WERI-Rb-1 (cell line): ENCODE measurements around the gene GNAZ.
"Not testable (repeated sequence)": the region's sequence is repeated elsewhere in the genome, so short reads cannot be mapped to it uniquely, and the experiment has no call there.

Source experiments
- DNase-seq: peaks from one replicate; pipeline ENCODE4 v3.0.0-alpha.2; 2020
- H3K27ac ChIP-seq: fragments of 250-450 bp; sonication (Bioruptor Pico); 2 replicates; pipeline ENCODE4 v1.5.1; 2020; ENCODE audit warnings: mild to moderate bottlenecking, moderate library complexity
- H3K27me3 ChIP-seq: fragments of 250-450 bp; sonication (Bioruptor Pico); 2 replicates; pipeline ENCODE4 v1.5.1; 2021; ENCODE audit warnings: mild to moderate bottlenecking, low read depth, moderate library complexity; ENCODE audit not compliant: insufficient read depth, severe bottlenecking
- H3K36me3 ChIP-seq: fragments of 250-450 bp; sonication (Bioruptor Pico); 2 replicates; pipeline ENCODE4 v1.5.1; 2020; ENCODE audit warnings: mild to moderate bottlenecking, moderate library complexity
- H3K4me3 ChIP-seq: 2 replicates; pipeline ENCODE4 v1.5.1; 2011; ENCODE audit warnings: low read depth, mild to moderate bottlenecking, control low read depth, low read length
- H3K9me3 ChIP-seq: fragments of 250-450 bp; sonication (Bioruptor Pico); 2 replicates; pipeline ENCODE4 v1.5.1; 2021; ENCODE audit warnings: mild to moderate bottlenecking, moderate library complexity; ENCODE audit not compliant: severe bottlenecking
- CTCF ChIP-seq: IDR thresholded peaks from 2 replicates; pipeline ENCODE4 v1.5.1; 2011; ENCODE audit warnings: low read depth, mild to moderate bottlenecking, control low read depth, inconsistent platforms, low read length

The GNAZ gene

DNA sequence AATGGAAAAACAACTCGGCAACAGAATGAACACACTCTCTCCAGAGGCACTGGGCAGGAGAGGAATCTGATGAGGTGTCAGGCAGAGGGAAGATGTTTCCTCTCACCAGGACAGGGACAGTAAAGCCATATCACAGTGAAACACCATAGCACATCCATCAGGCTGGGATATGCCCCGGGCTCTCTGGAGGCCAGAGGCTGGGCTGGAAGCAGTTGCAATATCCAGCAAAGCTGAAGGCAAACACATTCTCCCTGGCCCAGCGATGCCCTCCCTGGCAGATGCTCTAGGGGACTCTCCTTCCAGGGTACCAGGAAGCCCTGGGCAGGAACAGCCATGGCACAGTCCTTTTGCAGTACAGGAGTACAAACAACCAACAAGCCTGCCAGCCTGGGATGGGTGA lies 60.4 kb downstream of the GNAZ start:
- no peak for DNase-seq
- Histone ChIP-seq H3K27me3 (no peaks in the 10 kb centered on the region), H3K9me3 (no peaks in the 10 kb centered on the region), H3K27ac (no peak overlapping the region), H3K4me3 (no peak overlapping the region), H3K36me3 (no peaks in the 10 kb centered on the region)
- TF ChIP-seq CTCF: no peak

DNA sequence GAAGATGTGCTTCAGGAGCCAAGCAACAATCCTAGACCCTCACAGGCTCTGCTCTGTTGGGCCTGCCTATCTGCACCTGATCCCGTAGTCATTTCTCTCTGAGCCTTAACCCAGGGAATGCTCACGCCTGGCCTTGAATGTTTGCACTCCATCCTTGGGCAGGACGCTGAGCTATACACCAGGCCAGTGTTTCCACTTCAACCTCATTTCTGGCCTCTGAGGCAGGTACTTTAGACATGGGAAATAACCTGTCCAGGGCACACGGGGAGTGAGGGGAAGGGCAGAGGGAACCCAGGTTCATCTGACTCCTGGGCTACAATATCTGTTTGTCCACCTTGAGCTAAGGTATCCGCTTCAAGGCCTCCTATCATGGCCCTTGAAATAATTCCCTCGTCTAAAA lies 61.6 kb downstream of the GNAZ start:
- Histone ChIP-seq H3K27ac (no peak overlapping the region), H3K9me3 (no peaks in the 10 kb centered on the region), H3K36me3 (no peaks in the 10 kb centered on the region), H3K27me3 (no peaks in the 10 kb centered on the region), H3K4me3 (no peak overlapping the region)
- TF ChIP-seq CTCF: no peak
- no peak for DNase-seq

DNA sequence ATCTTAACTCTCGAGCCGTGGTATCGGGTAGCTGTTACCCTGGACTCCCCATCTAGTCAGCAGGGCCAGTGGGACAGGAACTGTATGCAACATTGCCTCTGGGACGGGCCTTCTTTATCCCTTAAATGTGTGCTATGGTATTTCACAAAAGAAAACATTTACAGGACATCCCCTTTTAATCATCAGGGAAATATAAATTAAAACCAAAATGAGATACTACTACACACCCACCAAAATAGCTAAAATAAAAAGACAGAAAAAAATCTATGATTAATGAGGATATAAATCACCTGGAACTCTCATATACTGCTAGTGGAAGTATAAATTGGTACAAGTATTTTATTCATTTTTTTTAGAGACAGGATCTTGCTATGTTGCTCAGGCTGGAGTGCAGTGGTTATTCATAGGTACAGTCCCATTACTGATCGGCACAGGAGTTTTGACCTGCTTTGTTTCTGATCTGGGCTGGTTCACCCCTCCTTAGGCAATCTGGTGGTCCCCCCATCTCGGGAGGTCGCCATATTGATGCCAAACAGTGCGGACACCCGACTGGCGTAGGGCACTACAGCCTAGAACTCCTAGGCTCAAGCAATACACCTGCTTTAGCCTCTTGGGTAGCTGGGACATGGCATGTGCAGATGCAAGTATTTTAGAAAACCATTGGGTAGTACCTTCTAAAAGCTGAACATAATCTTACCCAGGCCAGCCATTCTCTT lies 62.2 kb downstream of the GNAZ start:
- no peaks in the 10 kb centered on the region for H3K27me3 ChIP-seq
- no peak for DNase-seq
- no peak overlapping the region for H3K4me3 ChIP-seq
- no peaks in the 10 kb centered on the region for H3K9me3 ChIP-seq
- H3K36me3 ChIP-seq: no peaks in the 10 kb centered on the region
- TF ChIP-seq CTCF: no peak
- no peak overlapping the region for H3K27ac ChIP-seq

GRCh38 chr22:23133922-23134321 lies 63.6 kb downstream of the GNAZ start:
- H3K4me3 ChIP-seq: no peak overlapping the region
- H3K27ac ChIP-seq: no peak overlapping the region
- no peaks in the 10 kb centered on the region for H3K27me3 ChIP-seq
- H3K36me3 ChIP-seq: no peaks in the 10 kb centered on the region
- TF ChIP-seq CTCF: no peak
- no peaks in the 10 kb centered on the region for H3K9me3 ChIP-seq
- no peak for DNase-seq

GRCh38 chr22:23136991-23137390 lies 66.7 kb downstream of the GNAZ start:
- H3K27ac ChIP-seq: not testable (repeated sequence)

GRCh38 chr22:23137468-23137867 lies 67.1 kb downstream of the GNAZ start:
- no peaks in the 10 kb centered on the region for H3K27me3 ChIP-seq
- H3K36me3 ChIP-seq: no peaks in the 10 kb centered on the region
- no peaks in the 10 kb centered on the region for H3K9me3 ChIP-seq
- no peak overlapping the region for H3K4me3 ChIP-seq
- no peak overlapping the region for H3K27ac ChIP-seq
- no peak for DNase-seq
- TF ChIP-seq CTCF: no peak

More at GRCh38 chr22:23136991-23137390, 66.7 kb downstream of the GNAZ start:
- H3K4me3 ChIP-seq, H3K36me3 ChIP-seq, H3K27me3 ChIP-seq, DNase-seq, H3K9me3 ChIP-seq: not testable (repeated sequence)
